Measurements from ENCODE around the gene SMIM38. TPM values are rescaled to one million over a fixed set of nuclear protein-coding genes. Genes with fewer than 3 reads are reported as not detected.
A peak's percentile ranks its signal among the peaks of the same experiment; 100 is the strongest.

The SMIM38 gene
- total RNA-seq, 1 experiment from 2014 or later = 0.09 TPM

- Mint-ChIP-seq H3K4me3 (no peak overlapping the region), H3K4me1 (peaks cover 8 to 11% of the 10 kb centered on the region in 2 experiments; a peak in 3 of 4 replicates), H3K27ac (no peak overlapping the region), H3K27me3 (ENCODE audit: low read depth) (peaks cover 2% of the 10 kb centered on the region; the same call in 1 of the 2 replicates), H3K9me3 (peaks cover 0 to 2% of the 10 kb centered on the region in 2 experiments; a peak in 2 of 5 replicates), H3K36me3 (ENCODE audit: insufficient read depth in 1 of 3, low read depth in 3 of 3) (no peaks in the 10 kb centered on the region)
- no peak overlapping the region for H2AK5ac ChIP-seq (ENCODE audit: insufficient read length, low read length)
- no peak overlapping the region for H3K23ac ChIP-seq (ENCODE audit: insufficient read length, low read depth, low read length)
- H4K5ac ChIP-seq (ENCODE audit: insufficient read length, low read depth, low read length) = no peak overlapping the region
- no peak overlapping the region for H2BK20ac ChIP-seq (ENCODE audit: low read depth, low read length, poor library complexity, severe bottlenecking)
- no peak overlapping the region for H3K9ac ChIP-seq (ENCODE audit: extremely low read depth, insufficient read length, low read length)
- H3K79me1 ChIP-seq (ENCODE audit: insufficient read depth, low read depth, low read length, poor library complexity, severe bottlenecking) = no peaks in the 10 kb centered on the region
- no peaks in the 10 kb centered on the region for H4K20me1 ChIP-seq (ENCODE audit: control insufficient read depth, insufficient read depth, insufficient read length)
- H3T11ph ChIP-seq (ENCODE audit: low read length) = no peak overlapping the region
- no peak overlapping the region for H3K18ac ChIP-seq (ENCODE audit: insufficient read length, low read depth, low read length)
- no peak overlapping the region for H3K4me2 ChIP-seq (ENCODE audit: insufficient read depth, insufficient read length, low read length)
- no peak overlapping the region for H2AFZ ChIP-seq (ENCODE audit: low read length)
- H4K91ac ChIP-seq (ENCODE audit: insufficient read length, low read depth, low read length) = no peak overlapping the region
- no peak overlapping the region for H4K8ac ChIP-seq (replicated peaks; ENCODE audit: insufficient read length, low read depth, low read length)
- no peak; the same call in 2 of the 3 replicates for TF ChIP-seq CTCF (conservative IDR thresholded peaks at IDR 0.05)
- H3K79me2 ChIP-seq (ENCODE audit: insufficient read depth, low read length) = no peaks in the 10 kb centered on the region
- H2BK15ac ChIP-seq (ENCODE audit: low read depth, low read length) = no peak overlapping the region
- H3K23me2 ChIP-seq (ENCODE audit: insufficient read length, low read depth, low read length, poor library complexity, severe bottlenecking) = no peaks in the 10 kb centered on the region
- H3K27ac ChIP-seq (ENCODE audit: insufficient read length, low read depth, low read length) = no peak overlapping the region
- H3K4ac ChIP-seq (ENCODE audit: low read depth, low read length) = no peak overlapping the region
- H2BK120ac ChIP-seq (ENCODE audit: low read depth, low read length, poor library complexity, severe bottlenecking) = no peak overlapping the region
- no CpG with 5 or more reads among the region's 32 CpGs for WGBS (ENCODE audit: extremely low coverage, insufficient read length, low lambda C conversion rate)
- DNase-seq = no peak
- peak overlapping the region; percentile 1; the same call in 1 of the 2 replicates for H3K14ac ChIP-seq (ENCODE audit: insufficient read depth, low read length)
- H3K27me3 ChIP-seq (ENCODE audit: insufficient read depth, low read length) = no peaks in the 10 kb centered on the region
- no peak overlapping the region for H3K56ac ChIP-seq (ENCODE audit: insufficient read length, low read depth, low read length)
- no peak overlapping the region for H2BK12ac ChIP-seq (ENCODE audit: insufficient read length, low read depth, low read length)
- H2BK5ac ChIP-seq (ENCODE audit: insufficient read length, low read length) = no peak overlapping the region
- H3K9me3 ChIP-seq (ENCODE audit: control insufficient read depth, low read depth, low read length) = no peaks in the 10 kb centered on the region
- no peaks in the 10 kb centered on the region for H3K4me1 ChIP-seq (ENCODE audit: insufficient read depth, low read length)
Measured at GRCh38 chr11:69200331-69201065, 44.8 kb downstream of the SMIM38 start.

Data from H9 (cell line).